Stimulated activated CD8-positive, alpha-beta memory T cell treated with anti-CD3 and anti-CD28 coated beads, Interleukin-15, amount 100 ng/mL, for 24 hours (primary cell): ENCODE results near the gene ITGAL.
A peak's percentile ranks its signal among the peaks of the same experiment; 100 is the strongest.

ENCODE experiments used
- DNase-seq: peaks from one replicate; pipeline ENCODE4 v3.0.0-alpha.2; 2020; ENCODE audit warnings: low read depth

The ITGAL gene

DNA sequence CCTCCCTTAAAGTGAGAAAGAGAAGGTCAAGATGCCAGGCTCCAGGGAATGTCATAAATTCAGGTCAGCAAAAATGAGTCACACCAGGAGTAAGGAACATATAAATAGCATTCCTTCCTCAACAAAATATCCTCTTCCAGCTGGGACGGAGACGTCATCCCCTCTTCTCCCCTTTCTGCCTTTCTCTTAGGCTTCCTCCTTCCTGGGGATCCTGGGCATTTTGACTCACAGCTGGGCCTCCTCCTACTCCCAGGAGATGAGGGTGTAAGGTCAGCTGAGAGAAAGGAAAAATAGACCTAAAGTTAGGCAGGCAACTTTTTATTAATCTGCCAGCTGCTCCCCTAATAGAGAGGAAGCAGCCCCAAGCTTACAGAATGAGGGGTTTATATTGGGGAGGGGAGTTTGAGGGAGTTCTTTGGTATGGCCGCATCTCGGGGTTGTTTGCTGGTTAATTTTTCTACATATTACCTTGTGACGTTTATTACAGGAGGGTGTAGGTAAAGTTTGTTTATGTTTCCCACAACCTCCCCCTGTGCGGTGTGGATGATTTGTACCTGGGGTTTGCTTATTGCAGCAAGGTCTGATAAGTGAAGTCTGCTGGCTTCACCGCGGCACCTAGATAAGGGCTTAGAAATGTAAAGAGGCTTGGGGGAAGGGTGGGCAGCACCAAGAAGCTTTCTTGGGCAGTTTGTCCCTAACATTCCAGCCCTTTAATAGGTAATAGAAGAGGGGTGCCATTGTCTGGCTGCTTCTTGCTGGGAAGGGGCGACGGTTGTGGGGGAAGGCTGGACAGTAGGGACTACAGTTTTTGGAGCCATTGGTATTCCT is 69.2 kb downstream of the ITGAL start:
- no peak for DNase-seq

DNA sequence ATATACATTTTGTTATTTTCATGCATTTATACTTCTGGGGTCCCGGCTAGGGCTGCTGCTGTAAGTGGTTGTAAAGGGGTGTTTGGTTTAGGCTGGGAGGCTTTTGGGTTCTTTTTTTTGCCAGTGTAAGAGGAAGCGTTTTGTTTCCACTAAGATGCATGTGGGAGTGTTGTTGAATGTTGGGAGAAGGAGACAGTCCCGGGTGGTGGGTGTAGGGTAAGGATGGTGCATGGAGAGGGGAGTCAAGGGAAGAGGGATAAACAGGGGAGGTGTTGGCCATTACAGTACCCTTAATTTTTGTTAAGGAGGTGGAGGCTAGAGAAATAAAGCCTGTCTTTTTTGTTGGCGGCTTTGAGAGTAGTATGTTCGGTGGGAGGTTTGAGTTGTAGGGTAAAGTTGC is 70.5 kb downstream of the ITGAL start:
- no peak for DNase-seq

DNA sequence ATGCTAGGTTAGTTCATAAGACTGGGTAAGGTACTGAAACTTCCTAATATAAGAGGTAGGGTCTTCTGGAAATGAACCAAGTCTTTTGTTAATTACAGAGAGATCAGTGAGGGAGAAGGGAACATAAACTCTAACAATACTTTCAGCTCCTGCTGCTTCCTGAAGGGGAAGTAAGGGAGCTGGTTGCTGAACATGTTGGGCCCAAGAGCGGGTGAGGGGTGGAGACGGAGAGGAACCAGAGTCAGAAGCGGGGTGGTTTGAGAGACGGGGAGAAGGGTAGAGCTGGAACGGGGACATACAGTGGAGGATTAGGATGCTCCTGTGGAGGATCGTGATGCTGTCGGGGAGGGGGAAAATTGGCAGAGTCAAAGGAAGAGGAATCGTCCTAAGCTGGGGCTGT is 73.6 kb downstream of the ITGAL start:
- DNase-seq: no peak

- DNase-seq: no peak
These were observed 76.1 kb downstream of the ITGAL start for GRCh38 chr16:30548416-30549253.

- DNase-seq: no peak
These were observed 79.2 kb downstream of the ITGAL start for GRCh38 chr16:30551781-30552180.

DNA sequence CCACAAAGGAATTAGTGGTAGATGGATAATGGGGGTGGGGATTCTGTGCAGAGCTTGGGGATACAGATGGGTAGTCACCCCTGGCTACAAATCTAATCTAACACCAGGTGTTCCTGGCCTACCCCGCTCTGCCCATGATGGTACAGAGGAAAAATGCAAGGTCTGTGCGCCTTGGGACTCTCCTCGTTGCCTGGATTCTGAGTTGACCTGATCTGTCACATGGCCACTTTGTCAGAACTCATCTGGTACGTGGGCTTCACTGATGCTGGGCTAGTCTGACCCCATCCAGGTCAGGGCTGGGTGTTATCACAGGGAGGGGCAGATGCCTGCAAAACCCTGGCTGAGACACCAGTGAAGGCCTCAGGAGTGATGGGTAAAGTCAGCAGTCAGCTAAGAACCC is 80.4 kb downstream of the ITGAL start:
- no peak for DNase-seq

GRCh38 chr16:30553393-30553899 is 80.9 kb downstream of the ITGAL start:
- DNase-seq: no peak

GRCh38 chr16:30554557-30555314 is 82.2 kb downstream of the ITGAL start:
- no peak for DNase-seq

GRCh38 chr16:30555315-30556124 is 83.0 kb downstream of the ITGAL start:
- no peak for DNase-seq

DNA sequence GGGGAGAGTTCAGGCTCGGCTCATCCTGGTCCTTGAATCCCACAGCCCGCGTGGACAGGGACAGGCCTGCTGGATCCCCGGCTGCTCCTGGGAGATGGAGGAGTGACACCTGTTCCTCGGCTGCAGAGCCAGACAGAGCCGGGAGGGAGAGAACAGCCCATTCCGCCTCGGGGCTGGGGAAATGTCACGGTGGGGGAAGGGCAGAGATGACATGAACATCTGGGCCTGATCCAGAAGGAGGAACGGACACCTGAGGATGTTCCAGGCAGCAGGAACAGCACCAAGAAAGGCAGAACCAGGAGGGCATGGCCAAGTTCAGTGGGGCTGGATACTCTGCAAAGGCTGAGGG is 83.6 kb downstream of the ITGAL start:
- DNase-seq: no peak

DNA sequence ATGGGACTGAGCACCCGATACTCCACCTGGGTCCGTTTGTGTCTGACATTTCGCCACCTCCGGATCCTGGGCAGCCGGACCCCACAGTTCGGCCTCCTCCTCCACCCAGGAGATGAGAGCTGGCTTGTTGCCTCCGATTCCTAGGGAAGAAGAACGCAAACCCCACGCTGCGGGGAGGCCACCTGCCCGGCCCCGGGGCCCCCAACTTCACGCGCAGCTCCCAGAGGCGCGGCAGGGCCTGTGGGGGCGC is 85.1 kb downstream of the ITGAL start:
- no peak for DNase-seq

DNA sequence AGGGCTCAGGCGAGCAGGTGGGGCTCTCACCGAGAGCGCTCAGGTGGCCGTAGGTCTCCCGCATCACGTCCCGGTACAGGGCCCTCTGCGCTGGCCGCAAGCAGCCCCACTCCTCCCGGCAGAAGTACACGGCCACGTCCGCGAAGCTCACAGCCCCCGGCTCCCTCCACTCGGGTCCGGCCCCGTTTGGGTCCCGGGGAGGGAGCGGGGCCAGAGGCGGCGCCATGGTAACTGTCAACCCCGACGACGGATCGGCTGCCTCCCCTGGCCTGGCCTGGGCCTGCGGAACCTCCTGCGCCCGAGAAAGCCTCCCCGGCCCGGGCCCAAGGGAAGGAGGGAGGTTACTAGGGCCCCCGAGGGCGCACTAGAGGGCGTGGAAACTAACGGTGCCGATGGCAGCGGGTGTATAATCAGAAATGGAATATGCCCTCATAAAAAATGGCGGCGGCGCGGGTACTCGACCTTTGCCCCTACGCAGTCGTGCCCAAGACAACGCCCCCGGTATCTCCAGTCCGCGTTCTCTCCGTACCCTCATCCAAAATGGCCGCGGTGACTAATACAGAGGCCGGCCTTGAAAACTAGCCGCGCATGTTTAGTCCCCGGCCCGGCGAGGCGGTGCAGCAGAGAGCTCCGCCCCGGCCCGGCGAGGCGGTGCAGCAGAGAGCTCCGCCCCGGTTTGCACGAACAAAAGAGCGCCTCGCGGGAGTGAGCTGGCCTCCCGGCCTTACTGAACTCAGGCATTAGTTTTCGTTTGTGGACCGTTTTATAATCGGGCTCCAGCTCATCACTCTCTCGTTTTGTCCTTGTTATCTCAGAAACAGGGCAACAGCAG is 85.6 kb downstream of the ITGAL start, which contains the start of gene ZNF764:
Gene ZNF764 (minus strand): TSS at position 418 of the 832 bp plus-strand sequence. CDS start 192 bp downstream, at position 226.
- peak; percentile 74 for DNase-seq

DNA sequence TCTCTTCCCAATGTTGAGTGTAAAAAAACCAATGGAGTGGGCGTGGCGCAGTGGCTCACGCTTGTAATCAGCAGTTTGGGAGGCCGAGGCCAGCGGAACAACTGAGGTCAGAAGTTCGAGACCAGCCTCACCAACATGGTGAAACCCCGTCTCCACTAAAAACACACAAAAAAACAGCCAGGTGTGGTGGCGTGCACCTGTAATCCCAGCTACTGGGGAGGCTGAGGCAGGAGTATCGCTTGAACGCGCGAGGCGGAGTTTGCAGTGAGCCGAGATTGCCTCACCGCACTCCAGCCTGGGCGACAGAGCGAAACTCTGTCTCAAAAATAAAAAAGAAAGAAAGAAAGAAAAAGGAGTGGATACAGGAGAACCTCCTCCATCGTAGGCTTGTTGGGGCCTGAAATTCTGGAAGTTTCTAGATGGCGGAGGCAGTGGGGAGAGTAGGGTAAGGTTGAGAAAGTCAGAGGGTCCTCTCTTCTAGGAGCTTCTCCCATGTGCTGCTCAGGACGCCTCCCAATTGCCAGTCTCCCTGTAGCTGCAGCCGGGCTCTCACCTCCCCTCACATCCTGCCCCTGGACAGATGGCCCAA is 86.3 kb downstream of the ITGAL start:
- no peak for DNase-seq

GRCh38 chr16:30559690-30560089 is 87.1 kb downstream of the ITGAL start:
- no peak for DNase-seq

DNA sequence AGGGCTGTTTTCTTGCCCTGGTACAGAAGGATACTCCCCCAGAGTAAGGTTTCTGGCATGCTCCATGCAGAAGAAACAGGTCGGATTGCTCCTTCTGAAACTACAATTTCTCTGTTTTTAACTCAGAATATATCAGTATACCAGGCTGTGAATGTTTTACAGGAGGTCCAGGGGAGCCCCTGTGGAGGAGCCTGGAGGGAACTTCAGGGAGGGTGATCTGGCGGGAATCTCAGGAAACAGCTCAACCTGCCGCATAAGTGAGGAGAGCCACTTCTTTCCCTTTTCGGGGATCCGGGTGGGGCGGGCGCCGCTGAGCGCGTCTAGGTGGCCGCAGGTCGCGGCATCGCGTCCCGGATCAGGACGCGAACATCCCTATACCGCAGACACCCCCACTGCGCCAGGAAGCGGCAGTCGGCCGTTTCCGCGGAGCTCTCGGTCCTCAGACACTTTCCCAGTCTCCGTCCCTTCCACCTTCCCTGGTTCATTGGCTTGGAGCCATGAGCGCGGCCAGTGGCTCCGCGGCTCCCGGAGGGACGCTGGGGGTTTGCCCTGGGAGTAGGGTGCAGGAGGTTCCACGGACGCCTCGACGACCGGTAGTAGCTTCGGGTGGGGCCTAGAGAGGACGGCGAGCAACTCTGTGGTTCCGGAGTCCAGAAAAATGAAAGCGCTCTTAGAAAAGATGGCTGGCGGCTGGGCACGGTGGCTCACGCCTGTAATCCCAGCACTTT is 88.7 kb downstream of the ITGAL start:
- no peak for DNase-seq

GRCh38 chr16:30562021-30562420 is 89.5 kb downstream of the ITGAL start:
- no peak for DNase-seq

- DNase-seq: no peak
These were observed 93.0 kb downstream of the ITGAL start for GRCh38 chr16:30565526-30565925.

GRCh38 chr16:30565984-30566383 is 93.4 kb downstream of the ITGAL start:
- DNase-seq: no peak

DNA sequence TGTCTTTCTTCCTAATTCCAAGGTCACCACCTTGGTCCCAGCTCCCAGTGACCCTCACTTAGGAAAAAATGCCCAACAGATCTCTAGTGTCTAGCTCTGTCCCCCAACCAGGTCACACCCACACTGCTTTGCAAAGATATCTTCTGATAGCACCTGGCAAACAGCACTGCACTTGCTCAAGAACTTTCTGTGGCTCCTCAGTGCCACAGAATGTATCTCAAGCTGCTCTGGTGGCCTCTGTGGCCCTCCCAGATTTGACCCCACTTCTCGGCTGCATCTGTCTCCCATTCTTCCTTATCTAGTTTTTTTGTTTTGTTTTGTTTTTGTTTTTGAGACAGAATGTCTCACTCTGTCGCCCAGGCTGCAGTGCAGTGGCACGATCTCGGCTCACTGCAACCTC is 94.0 kb downstream of the ITGAL start:
- no peak for DNase-seq
